Measurements from ENCODE around the gene BMP6.

GRCh38 chr6:7726416-7727085 lies 652 bp downstream of the BMP6 start:
- TF ChIP-seq ZFX (IDR thresholded peaks at IDR 0.05; ENCODE audit: borderline replicate concordance) (no peak), CTCF (IDR thresholded peaks at IDR 0.05) (no peak)

Data from 22Rv1 (cell line).